ENCODE results near the gene NAT16.
A peak's percentile ranks its signal among the peaks of the same experiment; 100 is the strongest.

NAT16 gene

DNA sequence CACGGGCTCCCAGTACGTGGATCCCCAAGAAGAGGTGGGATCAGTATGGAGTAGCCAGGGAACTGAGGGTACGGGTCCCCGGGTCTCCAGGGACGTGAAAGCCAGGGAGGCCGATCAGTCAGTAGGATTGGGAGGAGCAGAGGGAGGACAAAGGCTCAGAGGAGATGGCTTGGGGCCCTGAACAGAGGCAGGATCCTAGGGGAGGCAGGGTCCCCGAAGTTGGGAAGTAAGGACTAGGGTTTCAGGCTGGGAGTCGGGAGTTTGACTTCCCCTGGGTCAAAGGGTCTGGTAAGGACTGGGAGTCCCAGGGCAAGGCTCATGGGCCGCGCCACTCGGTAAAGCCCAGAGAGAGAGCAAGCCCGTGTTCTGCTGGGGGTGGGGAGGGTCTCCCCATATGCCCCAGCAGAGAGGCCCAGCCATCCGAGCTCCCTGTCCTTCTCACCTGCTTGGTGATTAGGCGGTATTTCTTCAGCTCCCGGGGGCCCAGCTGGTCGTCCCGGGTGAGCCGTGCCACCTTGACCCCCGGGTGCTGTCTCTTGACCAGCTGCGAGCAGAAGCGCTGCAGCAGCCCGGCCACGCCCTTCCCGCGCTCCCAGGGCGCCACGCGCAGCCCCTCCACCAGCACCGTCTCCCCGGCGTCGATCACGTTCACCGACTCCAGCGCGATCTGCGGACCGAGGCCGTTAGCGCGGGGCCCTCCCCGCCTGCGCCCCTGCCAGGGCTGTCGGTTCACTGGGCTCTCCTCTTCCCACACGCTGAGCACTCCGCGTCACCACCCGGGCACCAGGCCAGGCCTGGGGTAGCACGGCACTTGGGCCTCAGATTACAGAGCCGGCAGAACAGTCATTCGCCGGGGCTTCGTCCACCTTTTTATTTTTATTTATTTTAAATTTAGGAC lies 7.0 kb downstream of the NAT16 start:
- no peak overlapping the region for H3K27ac ChIP-seq
- no peak overlapping the region for H3K4me3 ChIP-seq

DNA sequence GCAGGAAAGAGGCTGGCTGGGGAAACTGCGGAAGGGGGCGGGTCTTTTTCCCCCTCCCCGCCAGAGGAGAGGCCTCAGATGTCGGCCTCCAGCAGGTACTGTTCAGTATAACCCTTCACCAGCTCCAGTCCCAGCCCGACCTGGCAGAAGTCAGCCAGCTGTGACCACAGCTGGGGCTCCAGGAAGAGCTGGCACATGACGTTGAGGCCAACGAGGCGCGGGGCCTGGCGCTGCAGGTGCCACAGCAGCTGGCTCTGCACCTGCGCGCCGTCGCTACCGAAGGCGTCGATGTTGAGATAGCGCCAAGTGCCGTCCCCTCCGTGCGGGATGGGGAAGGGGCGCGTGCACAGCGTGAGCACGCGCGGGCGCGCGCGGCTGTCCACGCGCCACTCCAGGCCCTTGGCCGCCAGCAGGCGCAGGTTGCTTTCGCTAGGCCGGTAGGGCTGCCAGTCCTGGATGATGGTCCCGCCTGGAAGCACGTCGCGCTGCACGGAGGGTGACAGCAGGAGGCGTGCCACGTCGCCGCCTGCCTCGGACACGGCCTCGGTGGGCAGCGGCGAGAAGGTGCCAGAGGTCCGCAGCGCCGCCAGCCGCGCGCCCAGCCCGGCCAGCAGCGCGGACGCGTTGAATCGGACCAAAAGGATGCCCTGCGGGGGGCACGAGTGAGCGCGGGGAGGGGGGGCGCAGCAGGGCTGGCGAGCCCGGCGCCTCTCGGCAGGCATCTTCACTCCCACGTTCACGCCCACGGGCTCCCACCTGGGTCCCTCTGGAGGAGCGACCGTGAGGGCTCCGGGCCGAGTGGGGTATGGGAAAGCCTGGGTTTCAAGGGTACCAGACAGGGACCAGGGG lies 7.9 kb downstream of the NAT16 start:
- Histone ChIP-seq H3K27ac (no peak overlapping the region), H3K4me3 (no peak overlapping the region)

DNA sequence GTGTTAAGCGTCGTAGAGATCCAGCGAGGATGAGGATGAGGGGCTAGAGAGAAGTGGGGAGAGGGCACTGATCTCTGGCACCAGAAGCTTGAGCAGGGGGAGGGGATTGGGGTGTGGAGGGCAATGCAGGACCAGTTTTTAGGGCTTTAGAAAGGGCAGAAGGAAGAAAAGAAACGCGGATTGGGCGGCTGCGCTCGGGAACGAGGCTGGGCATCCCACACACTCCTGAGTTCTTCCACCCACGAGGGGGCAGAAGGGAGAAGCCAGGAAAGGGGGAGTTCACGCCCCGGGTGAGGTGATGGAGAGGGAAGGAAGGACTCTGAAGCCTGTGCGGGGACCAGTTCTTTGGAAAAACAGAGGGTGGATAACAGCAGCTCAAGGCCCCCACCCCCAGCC lies 8.7 kb downstream of the NAT16 start:
- no peak overlapping the region for H3K4me3 ChIP-seq
- no peak overlapping the region for H3K27ac ChIP-seq

DNA sequence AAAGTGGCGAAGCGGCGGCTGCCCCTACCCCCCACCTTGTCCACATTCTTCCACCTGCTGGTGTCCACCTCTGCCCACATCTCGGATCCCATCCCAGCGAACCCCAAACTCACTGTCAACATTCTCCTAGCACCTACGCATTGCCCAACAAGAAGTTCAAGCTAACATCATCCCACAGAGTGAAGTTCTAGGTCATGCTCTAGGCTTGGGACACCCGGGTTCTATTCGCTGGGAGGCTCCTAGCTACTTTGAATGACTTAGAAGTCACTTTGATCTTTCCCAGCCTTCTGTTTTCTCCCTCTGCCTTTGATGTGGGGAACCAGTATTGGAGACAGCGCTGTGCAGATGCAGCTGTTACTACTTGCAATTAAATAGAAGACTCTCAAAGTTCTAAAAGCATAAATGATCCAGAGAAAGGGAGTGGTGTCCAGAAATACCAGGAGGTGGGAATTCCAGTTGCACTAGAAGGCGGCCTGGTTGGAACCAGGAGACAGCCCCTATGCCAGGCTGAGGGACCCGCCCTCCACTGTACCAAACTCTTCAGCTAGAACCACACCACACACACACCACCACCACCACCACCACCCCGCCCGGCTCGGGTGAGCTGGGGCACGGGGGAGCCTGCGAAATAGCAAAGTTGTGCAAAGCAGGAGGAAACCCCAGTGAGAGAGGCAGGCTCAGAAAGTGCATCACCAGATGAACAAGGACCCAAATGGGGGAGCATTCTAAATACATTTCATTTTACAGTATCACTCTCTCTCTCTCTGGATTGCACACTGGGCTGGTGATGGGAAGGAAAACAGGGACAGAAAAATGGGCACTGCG lies 9.3 kb downstream of the NAT16 start:
- Histone ChIP-seq H3K27ac (no peak overlapping the region), H3K4me3 (no peak overlapping the region)

DNA sequence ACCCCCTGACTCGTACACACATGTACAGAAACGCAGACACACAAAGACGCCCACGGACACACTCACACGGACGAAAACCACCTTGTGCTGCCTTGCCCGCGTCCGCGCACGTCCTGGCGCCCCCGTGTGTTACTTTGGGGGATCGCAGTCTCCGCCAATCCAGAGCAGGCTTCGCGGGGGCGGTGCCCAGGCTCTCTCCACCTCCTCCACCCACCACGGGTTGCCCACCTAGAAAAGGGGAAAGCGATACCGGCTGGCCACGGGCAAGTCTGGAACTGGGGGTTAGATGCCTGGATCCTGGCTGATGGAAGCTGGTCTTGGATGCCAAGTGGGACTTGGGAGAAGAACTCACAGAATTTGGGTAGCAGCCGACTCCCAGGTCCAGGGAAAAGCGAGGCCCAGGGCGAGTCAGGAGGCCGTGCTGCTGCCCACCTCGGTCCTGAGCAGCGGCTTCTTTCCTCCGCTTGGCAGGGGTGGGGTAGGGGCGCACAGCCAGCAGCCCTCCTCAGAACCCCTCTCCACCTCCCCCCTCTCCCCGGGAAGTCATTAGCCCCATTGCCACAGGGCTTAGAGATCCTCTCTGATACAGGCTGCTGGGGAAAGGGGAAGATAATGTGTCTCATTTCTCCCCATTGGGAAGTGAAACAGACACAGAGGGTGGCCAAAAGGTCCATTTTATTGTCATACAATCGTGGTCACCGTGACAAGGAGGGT lies 10.1 kb downstream of the NAT16 start:
- H3K4me3 ChIP-seq, result no peak overlapping the region

DNA sequence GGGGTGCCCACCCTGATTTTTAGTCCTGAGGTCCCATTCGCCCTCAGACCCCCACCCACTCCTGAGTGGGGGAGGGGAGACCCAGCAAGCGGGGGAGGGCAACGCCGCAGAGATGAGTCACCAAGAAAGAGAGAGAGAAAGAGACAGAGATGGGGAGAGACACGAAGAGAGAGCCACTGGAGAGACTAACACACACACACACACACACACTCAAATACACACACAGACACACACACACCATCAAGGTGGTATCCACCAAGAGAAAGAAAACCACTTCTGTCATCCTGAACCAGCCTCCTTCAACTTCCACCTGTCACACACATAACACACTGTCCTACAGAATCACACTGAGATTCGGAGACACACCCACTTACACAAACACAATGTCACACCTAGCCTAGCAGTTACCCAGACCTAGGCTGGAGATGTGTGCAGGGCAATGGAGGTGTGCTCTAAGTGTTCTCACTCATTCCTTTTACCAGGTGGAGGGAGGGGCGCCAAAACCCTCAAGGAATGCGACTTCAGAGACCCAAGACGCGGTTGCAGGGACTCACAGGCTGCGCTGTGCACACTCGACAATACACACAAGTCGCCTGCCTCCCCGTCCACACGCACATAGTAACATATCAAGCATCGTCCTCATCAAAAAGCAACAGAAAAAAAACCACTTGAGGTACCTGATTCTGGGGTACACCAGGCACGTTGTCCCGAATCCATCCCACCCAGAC lies 10.8 kb downstream of the NAT16 start:
- Histone ChIP-seq H3K27ac (no peak overlapping the region), H3K4me3 (no peak overlapping the region)

More for the DNA sequence above, 10.1 kb downstream of the NAT16 start:
- H3K27ac ChIP-seq, result no peak overlapping the region

DNA sequence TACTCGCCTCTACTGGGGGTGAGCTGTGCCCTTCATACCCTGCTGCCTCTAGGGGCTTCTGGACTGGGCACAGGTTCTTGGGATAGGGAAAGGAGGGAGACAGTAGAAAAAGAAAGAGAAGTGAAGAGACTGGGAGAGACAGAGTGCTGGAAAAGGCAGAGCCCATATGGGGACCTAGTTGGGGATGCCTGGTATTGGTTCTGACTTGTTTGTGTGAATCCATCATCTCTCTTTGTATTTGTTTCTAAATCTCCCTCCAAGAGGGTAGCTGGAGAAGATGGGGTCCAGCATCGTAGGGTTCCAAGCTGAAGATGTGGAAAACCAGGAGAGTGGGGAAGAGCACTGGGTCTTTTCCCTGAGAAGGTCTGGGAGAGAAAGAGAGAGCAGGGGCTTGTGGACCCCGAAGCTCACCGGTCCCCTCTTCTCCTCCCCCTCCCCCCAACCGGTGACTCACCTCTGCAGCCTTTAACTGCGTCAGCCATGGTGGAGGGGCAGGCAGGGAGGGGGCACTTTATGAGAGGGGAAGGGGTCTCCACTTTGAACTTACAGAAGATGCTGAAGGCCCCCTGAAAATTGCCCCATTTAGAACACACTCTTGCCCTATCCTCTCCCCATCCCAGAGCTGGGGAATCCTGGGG lies 11.6 kb downstream of the NAT16 start:
- Histone ChIP-seq H3K4me3 (no peak overlapping the region), H3K27ac (no peak overlapping the region)

DNA sequence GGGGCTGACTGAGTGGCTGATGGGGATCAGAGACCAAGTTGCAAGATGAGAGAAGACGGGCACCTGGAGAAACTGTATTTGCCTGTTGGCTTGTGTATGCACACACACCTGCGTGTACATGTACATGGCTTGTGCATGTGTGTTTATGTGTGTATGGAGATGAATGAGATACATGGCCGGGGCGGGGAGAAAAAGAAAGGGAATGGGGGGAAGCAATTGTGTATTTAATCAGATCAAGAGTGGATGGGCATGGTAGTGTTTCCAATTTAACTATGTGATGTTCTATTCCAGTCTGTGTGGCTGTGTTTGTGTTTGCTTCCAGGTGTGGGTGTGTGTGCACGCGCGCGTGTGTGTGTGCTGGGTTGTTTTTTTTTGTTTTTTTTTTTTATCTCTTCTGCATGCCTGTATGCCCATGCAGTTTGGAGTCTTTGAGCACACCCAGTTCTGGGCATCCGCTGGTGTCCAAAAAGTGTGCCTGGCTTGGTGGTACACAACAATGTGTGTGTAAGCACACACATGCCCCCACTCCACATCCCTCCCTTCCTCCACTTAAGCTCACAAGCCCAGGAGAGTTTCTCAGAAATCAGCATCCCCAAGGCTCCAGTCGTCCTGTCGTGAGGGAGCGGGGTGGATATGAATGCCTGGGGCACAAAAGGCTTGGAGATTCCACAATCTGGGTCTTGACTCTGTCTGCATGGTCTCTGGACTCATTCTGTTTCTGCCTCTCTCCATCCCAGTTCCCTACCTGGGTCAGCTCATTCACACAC lies 12.3 kb downstream of the NAT16 start:
- H3K4me3 ChIP-seq, result no peak overlapping the region

DNA sequence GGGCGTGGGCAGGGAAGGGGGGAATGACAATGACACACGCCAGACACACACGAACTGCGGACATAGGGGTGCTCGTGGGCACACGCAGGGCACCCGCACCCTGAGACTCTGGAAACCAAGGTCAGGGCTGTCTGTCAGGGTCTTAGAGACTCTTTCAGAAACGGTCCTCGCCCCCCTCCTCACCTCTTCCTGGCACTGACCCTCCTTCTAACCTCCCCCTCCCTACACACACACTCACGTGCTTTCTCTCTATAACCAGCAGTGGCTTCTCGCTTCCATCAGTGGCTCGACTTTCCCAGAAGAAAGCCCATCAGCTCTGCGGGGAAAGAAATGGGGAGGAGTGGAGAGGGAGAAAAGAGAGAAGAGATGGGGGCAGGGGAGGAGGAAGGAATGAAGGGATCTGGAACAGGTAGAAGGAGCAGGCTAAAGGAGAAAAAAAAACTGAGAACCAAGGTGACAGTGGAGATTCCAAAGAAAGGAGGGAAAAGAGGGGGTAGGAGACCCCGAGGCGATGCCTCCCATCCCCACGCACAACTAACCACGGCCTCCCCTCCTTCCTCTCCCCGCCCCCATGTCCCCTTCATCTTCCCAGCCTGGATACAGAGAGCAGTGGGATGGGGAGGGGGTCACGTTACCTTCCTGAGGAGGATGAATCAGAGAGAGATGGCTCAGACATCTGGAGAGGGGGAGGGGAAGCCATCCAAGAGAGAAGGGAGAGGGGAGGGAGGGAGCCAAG lies 13.0 kb downstream of the NAT16 start:
- no peak overlapping the region for H3K4me3 ChIP-seq

More for the DNA sequence above, 12.3 kb downstream of the NAT16 start:
- no peak overlapping the region for H3K27ac ChIP-seq

DNA sequence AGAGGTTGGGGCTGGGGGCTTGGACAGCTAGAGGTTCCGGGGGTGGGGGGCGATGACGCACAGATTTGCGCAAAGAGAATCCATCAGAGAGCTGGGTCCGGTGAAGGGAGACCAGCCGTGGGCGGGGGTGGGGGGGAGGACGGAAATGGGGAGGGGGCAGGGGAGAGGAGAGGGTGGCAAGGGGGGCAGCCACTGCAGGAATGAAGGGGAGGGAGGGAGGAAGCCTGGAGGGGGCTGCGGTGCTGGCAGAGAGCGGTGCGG lies 13.5 kb downstream of the NAT16 start:
- Histone ChIP-seq H3K4me3 (no peak overlapping the region), H3K27ac (no peak overlapping the region)

More for the DNA sequence above, 13.0 kb downstream of the NAT16 start:
- no peak overlapping the region for H3K27ac ChIP-seq

DNA sequence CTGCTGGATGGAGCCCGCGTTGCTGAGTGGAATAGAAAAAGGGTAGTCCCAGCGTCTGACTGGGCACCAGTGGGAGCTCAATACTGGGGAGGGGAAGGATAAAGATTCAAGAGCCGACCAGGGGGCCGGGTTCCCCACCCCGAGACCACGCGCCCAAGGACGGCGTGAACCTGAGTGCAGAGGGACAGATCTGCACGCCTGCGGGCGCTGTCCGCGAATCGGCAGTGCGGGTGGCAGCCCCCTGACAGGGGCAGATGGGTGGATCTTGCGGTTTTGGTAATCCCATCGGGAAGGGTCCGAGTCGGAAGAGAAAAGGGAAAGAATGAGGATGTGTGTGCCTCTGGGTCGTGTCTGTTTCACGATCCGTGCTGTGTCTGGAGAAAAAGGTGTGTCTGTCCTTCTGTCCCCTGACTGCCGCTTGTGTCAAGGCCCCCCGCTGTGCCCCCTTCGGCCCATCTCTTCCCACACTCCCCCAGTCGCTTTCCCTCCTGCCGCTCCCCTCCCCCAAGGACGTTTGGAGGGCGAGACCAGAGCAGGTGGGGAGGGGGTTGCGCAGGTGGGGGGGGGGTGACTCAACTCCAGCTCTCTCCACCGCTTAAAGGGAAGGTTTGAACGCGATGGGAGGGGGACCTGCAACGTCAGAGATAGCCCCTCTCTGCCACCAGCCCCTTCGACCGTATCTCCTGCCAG lies 14.0 kb downstream of the NAT16 start:
- H3K27ac ChIP-seq, result no peak overlapping the region
- peak overlapping the region in 3 of 7 experiments; percentile 10 to 15 (median 12) for H3K4me3 ChIP-seq

DNA sequence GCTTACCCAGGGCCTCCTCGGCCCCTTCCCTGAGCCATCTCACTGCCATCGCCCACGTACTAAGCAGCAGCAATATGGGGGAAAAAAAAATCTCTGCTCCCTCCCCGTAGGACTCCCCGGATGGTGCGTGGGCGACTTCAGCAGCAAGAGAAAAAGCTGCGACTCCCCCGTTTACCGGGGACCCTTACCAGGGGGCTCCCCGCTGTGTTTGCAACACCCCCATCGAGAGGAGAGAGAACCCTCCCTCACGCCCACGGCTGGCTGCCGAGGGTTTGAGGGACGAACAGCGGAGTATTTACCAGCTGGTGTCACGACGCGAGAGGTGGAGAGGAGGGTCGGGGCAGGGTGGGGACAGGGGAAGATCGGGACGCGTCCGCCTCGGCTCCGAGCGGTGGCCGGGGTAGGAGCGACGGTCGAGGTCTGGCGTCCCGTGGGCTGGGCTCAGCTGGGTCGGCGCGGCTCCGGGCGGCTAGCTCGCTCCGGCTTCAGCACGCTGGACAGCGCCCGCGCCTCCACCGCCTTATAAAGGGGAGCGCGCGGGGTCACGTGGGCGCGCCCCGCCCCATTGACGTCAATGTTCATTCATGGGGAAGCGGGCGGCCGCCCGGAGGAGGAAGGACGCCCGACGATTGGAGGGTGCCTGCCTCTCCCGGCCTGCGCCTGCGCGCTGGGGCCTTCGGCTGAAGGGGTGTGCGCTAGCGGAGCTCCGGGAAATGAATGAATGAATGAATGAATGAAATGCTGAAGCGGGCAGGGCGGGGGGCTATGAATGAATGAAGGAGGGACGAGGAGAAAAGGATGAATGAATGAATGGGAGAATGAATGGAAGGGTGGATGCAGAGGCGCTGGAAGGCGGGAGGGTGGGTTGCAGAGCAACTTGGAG lies 14.8 kb downstream of the NAT16 start, which contains the start of gene VGF:
Gene VGF (minus strand): TSS at position 495 of the 883 bp plus-strand sequence. CDS start 726 bp downstream, outside the sequence.
- H3K4me3 ChIP-seq, result peak within 1 kb of the TSS in 3 of 7 experiments; percentile 10 to 15 (median 12)

DNA sequence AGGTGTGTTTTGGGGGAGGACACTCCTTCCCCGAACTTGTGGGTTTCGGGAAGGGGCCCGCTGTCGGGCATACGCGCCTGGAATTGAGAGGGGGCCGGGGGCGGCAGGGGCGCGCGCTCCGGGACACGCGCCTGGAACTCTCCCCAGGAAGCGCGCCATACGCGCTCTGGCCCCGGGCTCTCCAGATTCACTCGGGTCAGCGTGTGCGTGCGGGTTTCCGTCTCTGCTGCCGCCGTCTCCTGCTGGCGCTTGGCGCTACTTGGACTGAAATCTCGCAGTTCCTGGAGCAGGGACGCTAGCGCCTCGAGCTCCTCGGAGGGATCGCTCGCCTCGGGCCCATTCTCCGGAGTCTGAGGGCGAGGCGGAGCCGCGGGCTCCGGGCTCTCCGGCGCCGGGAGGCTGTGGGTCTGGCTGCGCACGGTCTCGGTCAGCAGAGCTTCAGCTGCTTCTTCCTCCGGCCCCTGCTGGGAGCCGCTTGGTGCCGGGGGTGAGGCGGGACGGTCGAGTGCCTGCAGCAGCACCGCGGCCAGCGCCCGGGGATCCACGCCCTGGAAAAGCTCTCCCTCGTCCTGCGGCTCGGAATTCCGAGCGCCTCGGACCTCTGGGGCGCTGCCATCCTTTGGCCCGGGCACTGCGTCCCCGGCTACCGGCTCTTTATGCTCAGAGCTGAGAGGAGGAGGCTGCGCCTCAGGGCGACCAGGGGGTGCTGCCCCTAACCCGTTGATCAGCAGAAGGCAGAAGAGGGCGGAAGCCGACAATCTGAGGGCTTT lies 15.8 kb downstream of the NAT16 start:
- peak overlapping the region in 6 of 7 experiments; percentile 12 to 34 (median 28) for H3K4me3 ChIP-seq
- H3K27ac ChIP-seq, result no peak overlapping the region

More for the DNA sequence above, 14.8 kb downstream of the NAT16 start, which contains the start of gene VGF:
- no peak within 1 kb of the TSS for H3K27ac ChIP-seq

DNA sequence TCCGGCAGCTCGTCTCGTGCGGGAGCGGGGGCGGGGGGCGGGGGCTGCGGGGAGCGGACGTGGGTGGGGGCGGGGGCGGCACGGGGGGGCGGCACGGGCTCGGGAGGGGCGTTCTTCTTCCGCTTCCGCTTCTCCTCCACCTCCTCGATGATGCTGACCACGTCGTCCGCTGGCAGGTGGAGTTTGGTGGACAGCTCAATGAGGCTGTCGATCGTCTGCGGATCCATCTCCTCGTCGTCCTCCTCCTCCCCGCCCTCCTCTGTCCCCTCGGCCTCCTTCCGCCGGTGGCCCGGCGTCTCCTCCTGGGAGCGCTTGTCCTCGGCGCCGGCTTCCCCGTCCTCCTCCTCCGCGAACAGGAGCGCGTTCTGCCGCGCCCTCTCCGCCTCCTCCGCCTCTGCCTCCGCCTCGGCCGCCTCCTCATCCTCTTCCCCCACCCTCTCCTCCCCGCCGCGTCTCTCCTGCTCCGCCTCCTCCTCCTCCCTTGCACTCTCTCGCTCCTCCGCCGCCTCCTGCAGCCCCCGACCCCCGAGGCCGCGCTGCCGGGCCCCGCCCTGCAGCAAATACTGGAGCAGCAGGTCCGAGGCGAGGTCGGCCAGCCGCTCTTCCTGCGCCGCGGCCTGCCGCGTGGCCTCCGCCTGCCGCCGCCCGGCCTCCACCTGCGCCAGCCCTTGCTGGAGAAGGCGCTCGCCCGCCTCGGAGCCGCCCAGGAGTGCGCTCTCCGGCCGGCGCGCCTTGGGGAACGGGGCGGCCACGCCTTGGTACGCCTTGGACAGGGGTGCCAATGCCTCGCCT lies 16.6 kb downstream of the NAT16 start:
- no peak overlapping the region for H3K27ac ChIP-seq
- peak overlapping the region in 6 of 7 experiments; percentile 12 to 34 (median 28) for H3K4me3 ChIP-seq

Data from skin epidermis (tissue), 12 donors.